IMR-90 (cell line): Measurements from ENCODE around the gene PFAS. TPM values are rescaled to one million over a fixed set of nuclear protein-coding genes. Genes with fewer than 3 reads are reported as not detected.

Source experiments
- ATAC-seq: fragments of 200-7000 bp; cut with Tn5 transposase; 2 replicates; pipeline ENCODE4 v1.9.1; 2020; ENCODE audit warnings: low read depth, mild to moderate bottlenecking, moderate library complexity
- BruUV-seq: library from RNA; stranded (reverse); fragments of 400-500 nt; replicated peaks from 2 replicates; lab custom pipeline; 2021; lab: Mats Ljungman, UMichigan
- CTCF ChIA-PET: fragments of 300-600 bp; formaldehyde crosslinking; extraction: SDS; loops from one replicate; lab custom pipeline; 2021; ENCODE audit warnings: antibody characterized with exemption; lab: Yijun Ruan, JAX
- POLR2A ChIA-PET: fragments of 300-600 bp; sonication (Branson Sonifier 250); formaldehyde crosslinking; loops from one replicate; lab custom pipeline; 2022; ENCODE audit warnings: antibody characterized with exemption; ENCODE audit not compliant: unreplicated experiment; lab: Charles Lee
- DNase-seq: peaks from one replicate; pipeline ENCODE4 v3.0.0; 2013
- H2AFZ ChIP-seq: replicated peaks from 2 replicates; pipeline ENCODE3; 2013; ENCODE audit warnings: low read length, mild to moderate bottlenecking; ENCODE audit not compliant: poor library complexity
- H2AK5ac ChIP-seq: 2 replicates; pipeline ENCODE4 v1.6.1; 2013; ENCODE audit warnings: low read depth, low read length, inconsistent platforms
- H2AK9ac ChIP-seq: replicated peaks from 2 replicates; pipeline ENCODE3; 2013; ENCODE audit warnings: mild to moderate bottlenecking, low read depth, low read length, moderate library complexity; ENCODE audit not compliant: poor library complexity
- H2BK120ac ChIP-seq: 2 replicates; pipeline ENCODE4 v1.6.1; 2013; ENCODE audit warnings: low read depth, low read length, inconsistent platforms
- H2BK15ac ChIP-seq: 3 replicates; pipeline ENCODE4 v1.6.1; 2013; ENCODE audit warnings: low read depth, low read length, inconsistent platforms
- H2BK20ac ChIP-seq: 2 replicates; pipeline ENCODE4 v1.6.1; 2013; ENCODE audit warnings: low read depth, mild to moderate bottlenecking, inconsistent platforms, low read length, moderate library complexity
- H2BK5ac ChIP-seq: 2 replicates; pipeline ENCODE4 v1.6.1; 2013; ENCODE audit warnings: mild to moderate bottlenecking, low read depth, low read length, inconsistent platforms; ENCODE audit not compliant: poor library complexity, severe bottlenecking
- H3K14ac ChIP-seq: replicated peaks from 2 replicates; pipeline ENCODE4 v1.6.1; 2013; ENCODE audit warnings: low read depth, low read length, inconsistent platforms
- H3K18ac ChIP-seq: 2 replicates; pipeline ENCODE4 v1.6.1; 2013; ENCODE audit warnings: low read depth, low read length, control low read depth
- H3K23ac ChIP-seq: 2 replicates; pipeline ENCODE4 v1.6.1; 2013; ENCODE audit warnings: low read depth, low read length, inconsistent platforms
- H3K27ac ChIP-seq: 2 replicates; pipeline ENCODE4 v1.5.1; 2013; ENCODE audit warnings: mild to moderate bottlenecking, control low read depth, low read length; ENCODE audit not compliant: insufficient read depth
- H3K27me3 ChIP-seq: 2 replicates; pipeline ENCODE4 v1.6.1; 2013; ENCODE audit warnings: low read length; ENCODE audit not compliant: control insufficient read depth, insufficient read depth
- H3K36me3 ChIP-seq: 2 replicates; pipeline ENCODE4 v1.6.1; 2013; ENCODE audit warnings: low read length, mixed read lengths; ENCODE audit not compliant: control insufficient read depth, insufficient read depth
- H3K4ac ChIP-seq: 2 replicates; pipeline ENCODE4 v1.6.1; 2013; ENCODE audit warnings: low read depth, low read length, inconsistent platforms
- H3K4me1 ChIP-seq: 2 replicates; pipeline ENCODE4 v1.6.1; 2013; ENCODE audit warnings: low read length, mixed read lengths; ENCODE audit not compliant: control insufficient read depth, insufficient read depth
- H3K4me2 ChIP-seq: 2 replicates; pipeline ENCODE4 v1.6.1; 2013; ENCODE audit warnings: low read depth, mild to moderate bottlenecking, control low read depth, low read length, moderate library complexity
- H3K4me3 ChIP-seq: 2 replicates; pipeline ENCODE4 v1.5.1; 2013; ENCODE audit warnings: low read depth, mild to moderate bottlenecking, control low read depth, low read length, moderate library complexity; ENCODE audit not compliant: insufficient read depth
- H3K56ac ChIP-seq: 2 replicates; pipeline ENCODE4 v1.6.1; 2013; ENCODE audit warnings: low read length, inconsistent platforms; ENCODE audit not compliant: insufficient read depth; ENCODE audit errors: extremely low read depth
- H3K79me1 ChIP-seq, 2 experiments: 2 replicates each; pipeline ENCODE4 v1.6.1; 2013; ENCODE audit warnings: low read length in 2 of 2, inconsistent platforms in 1 of 2, low read depth in 1 of 2
- H3K9ac ChIP-seq: 2 replicates; pipeline ENCODE4 v1.6.1; 2013; ENCODE audit warnings: low read depth, low read length, control low read depth
- H3K9me1 ChIP-seq: 2 replicates; pipeline ENCODE4 v1.6.1; 2013; ENCODE audit warnings: low read length, inconsistent platforms; ENCODE audit not compliant: insufficient read depth
- H3K9me3 ChIP-seq: 2 replicates; pipeline ENCODE4 v1.6.1; 2013; ENCODE audit warnings: low read length; ENCODE audit not compliant: control insufficient read depth, insufficient read depth
- H4K20me1 ChIP-seq: 2 replicates; pipeline ENCODE4 v1.6.1; 2013; ENCODE audit warnings: low read length, inconsistent platforms; ENCODE audit not compliant: insufficient read depth
- H4K5ac ChIP-seq: 2 replicates; pipeline ENCODE4 v1.6.1; 2013; ENCODE audit warnings: mild to moderate bottlenecking, low read depth, low read length, control low read depth
- H4K8ac ChIP-seq, 2 experiments: 2 replicates each; pipeline ENCODE4 v1.6.1; 2013; ENCODE audit warnings: low read depth in 2 of 2, low read length in 2 of 2, control low read depth in 1 of 2, inconsistent platforms in 1 of 2
- H4K91ac ChIP-seq: 2 replicates; pipeline ENCODE4 v1.6.1; 2013; ENCODE audit warnings: low read depth, low read length, inconsistent platforms; ENCODE audit not compliant: insufficient read depth
- BHLHE40 ChIP-seq: fragments of 150-350 bp; IDR thresholded peaks from 2 replicates; pipeline ENCODE4 v1.6.1; 2016; ENCODE audit warnings: mild to moderate bottlenecking, low read depth, low read length
- CEBPB ChIP-seq: IDR thresholded peaks from 2 replicates; pipeline ENCODE4 v1.6.1; 2012; ENCODE audit warnings: low read depth, low read length, improper control_type of control experiment
- FOS ChIP-seq: fragments of 150-350 bp; IDR thresholded peaks from 2 replicates; pipeline ENCODE4 v1.6.1; 2016; ENCODE audit warnings: low read depth, low read length
- MAZ ChIP-seq: IDR thresholded peaks from 2 replicates; pipeline ENCODE4 v1.6.1; 2012; ENCODE audit warnings: low read depth, mild to moderate bottlenecking, low read length, improper control_type of control experiment, moderate library complexity, borderline replicate concordance
- MXI1 ChIP-seq: IDR thresholded peaks from 2 replicates; pipeline ENCODE4 v1.6.1; 2012; ENCODE audit warnings: low read depth, mild to moderate bottlenecking, low read length, moderate library complexity, borderline replicate concordance
- NFE2L2 ChIP-seq: fragments of 150-350 bp; IDR thresholded peaks from 2 replicates; pipeline ENCODE4 v1.6.1; 2016; ENCODE audit warnings: low read depth, mild to moderate bottlenecking, low read length
- POLR2A ChIP-seq: IDR thresholded peaks from 2 replicates; pipeline ENCODE4 v1.6.1; 2012; ENCODE audit warnings: mild to moderate bottlenecking, low read depth, low read length
- RAD21 ChIP-seq: IDR thresholded peaks from 2 replicates; pipeline ENCODE4 v1.6.1; 2012; ENCODE audit warnings: low read length, improper control_type of control experiment
- RFX5 ChIP-seq: IDR thresholded peaks from 2 replicates; pipeline ENCODE4 v1.8.0; 2012; ENCODE audit warnings: low read depth, mild to moderate bottlenecking, low read length, moderate library complexity
- SMC3 ChIP-seq: fragments of 150-350 bp; IDR thresholded peaks from 2 replicates; pipeline ENCODE4 v1.6.1; 2016; ENCODE audit warnings: low read depth, mild to moderate bottlenecking, antibody characterized with exemption, low read length, moderate library complexity
- WGBS, 2 experiments: methylation state at CpG; one replicate each; pipeline versions ENCODE4 v1.1.5 to v1.1.7; 2013; ENCODE audit warnings: missing lambda C conversion rate in 2 of 2; ENCODE audit not compliant: insufficient read length in 1 of 2; ENCODE audit errors: extremely low coverage in 2 of 2; 5-methylcytosine and 5-hydroxymethylcytosine counted together
- dilution Hi-C: fragments of 300-500 bp; cut with HindIII; formaldehyde crosslinking; loops from one replicate; pipeline ENCODE4 v1.14.3; 2018; ENCODE audit warnings: low sequenced_read_pairs; ENCODE audit not compliant: unreplicated experiment
- in situ Hi-C: fragments of 300-500 bp; cut with MboI; formaldehyde crosslinking; loops from 3 replicates; pipeline ENCODE4 v1.14.3; 2019; ENCODE audit warnings: low sequenced_read_pairs, inconsistent platforms, mixed read lengths
- intact Hi-C: fragments of 100-400 bp; cut with micrococcal nuclease; formaldehyde crosslinking; loops from 2 replicates; pipeline ENCODE4 v1.10.0; 2022
- polyA plus RNA-seq, 3 experiments: library from polyadenylated mRNA; depleted of rRNA; stranded (reverse); fragments of >200 nt; gene quantifications; 2 replicates each; pipeline ENCODE4 v1.2.3, GENCODE V29; 2012; ENCODE audit warnings: low replicate concordance in 1 of 3
- total RNA-seq: library from RNA; depleted of rRNA; stranded (reverse); fragments of >200 nt; gene quantifications from 2 replicates; pipeline ENCODE4 v1.2.3, GENCODE V29; 2012
- TF ChIP-seq, protein P1 (sequence below): conservative IDR thresholded peaks from 2 replicates; pipeline ENCODE4 v1.5.1; 2012; ENCODE audit warnings: mild to moderate bottlenecking, low read depth, low read length, improper control_type of control experiment

The PFAS gene
- total and polyA plus RNA-seq, 2 of the 4 experiments (the other 2 are of a cell fraction) = 20.7 to 26.2 TPM

GRCh38 chr17:8294814-8295316, 45.8 kb downstream of the PFAS start (continued):
- TF ChIP-seq MXI1 = no peak

- dilution Hi-C loops (no loop called here), intact Hi-C loops (loop anchor here (1.0 to 5.0 kb wide), 4 partner anchors 74 to 239 kb away; no protein-coding TSS in a partner anchor)
- no TSS peak for BruUV-seq
These were observed 51.1 kb downstream of the PFAS start for GRCh38 chr17:8300226-8300625.

More at GRCh38 chr17:8300226-8300625, 51.1 kb downstream of the PFAS start:
- no peak overlapping the region for H3K14ac ChIP-seq
- H4K20me1 ChIP-seq = no peaks in the 10 kb centered on the region; the same call in 1 of the 2 replicates
- no peak overlapping the region for H3K18ac ChIP-seq
- peaks cover 0 to 3% of the 10 kb centered on the region in 2 experiments; a peak in 1 of 4 replicates for H3K79me1 ChIP-seq
- no peak overlapping the region for H2BK20ac ChIP-seq
- H3K9ac ChIP-seq = no peak overlapping the region
- no peak overlapping the region for H2BK5ac ChIP-seq
- no peaks in the 10 kb centered on the region for H3K4me1 ChIP-seq
- DNase-seq (no peak), ATAC-seq (no peak; the same call in 1 of the 2 replicates)
- H2AK9ac ChIP-seq = peak overlapping the region; percentile 53
- peak overlapping the region; percentile 77 for H2AFZ ChIP-seq
- H4K8ac ChIP-seq = no peak overlapping the region
- no peak overlapping the region for H3K4ac ChIP-seq
- no peak overlapping the region for H4K5ac ChIP-seq
- H4K91ac ChIP-seq = no peak overlapping the region
- no peaks in the 10 kb centered on the region for H3K36me3 ChIP-seq
- H3K27ac ChIP-seq = no peak overlapping the region
- no peaks in the 10 kb centered on the region; the same call in 1 of the 2 replicates for H3K27me3 ChIP-seq
- no peak overlapping the region for H3K23ac ChIP-seq
- H2BK120ac ChIP-seq = no peak overlapping the region
- H3K4me3 ChIP-seq = no peak overlapping the region
- H2BK15ac ChIP-seq = no peak overlapping the region
- in situ Hi-C loops = loop anchor here (25.0 kb wide), 1 partner anchor 213 kb away; the partner anchor contains the start of gene ALOX12B
- H2AK5ac ChIP-seq = no peak overlapping the region
- no peak for TF ChIP-seq MAZ
- no peak for TF ChIP-seq FOS
- TF ChIP-seq CEBPB = no peak
- TF ChIP-seq MXI1 = no peak
- TF ChIP-seq RFX5 = no peak
- TF ChIP-seq POLR2A = no peak
- no peak for TF ChIP-seq SMC3
- TF ChIP-seq NFE2L2 = no peak
- TF ChIP-seq, protein P1, sequence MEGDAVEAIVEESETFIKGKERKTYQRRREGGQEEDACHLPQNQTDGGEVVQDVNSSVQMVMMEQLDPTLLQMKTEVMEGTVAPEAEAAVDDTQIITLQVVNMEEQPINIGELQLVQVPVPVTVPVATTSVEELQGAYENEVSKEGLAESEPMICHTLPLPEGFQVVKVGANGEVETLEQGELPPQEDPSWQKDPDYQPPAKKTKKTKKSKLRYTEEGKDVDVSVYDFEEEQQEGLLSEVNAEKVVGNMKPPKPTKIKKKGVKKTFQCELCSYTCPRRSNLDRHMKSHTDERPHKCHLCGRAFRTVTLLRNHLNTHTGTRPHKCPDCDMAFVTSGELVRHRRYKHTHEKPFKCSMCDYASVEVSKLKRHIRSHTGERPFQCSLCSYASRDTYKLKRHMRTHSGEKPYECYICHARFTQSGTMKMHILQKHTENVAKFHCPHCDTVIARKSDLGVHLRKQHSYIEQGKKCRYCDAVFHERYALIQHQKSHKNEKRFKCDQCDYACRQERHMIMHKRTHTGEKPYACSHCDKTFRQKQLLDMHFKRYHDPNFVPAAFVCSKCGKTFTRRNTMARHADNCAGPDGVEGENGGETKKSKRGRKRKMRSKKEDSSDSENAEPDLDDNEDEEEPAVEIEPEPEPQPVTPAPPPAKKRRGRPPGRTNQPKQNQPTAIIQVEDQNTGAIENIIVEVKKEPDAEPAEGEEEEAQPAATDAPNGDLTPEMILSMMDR = no peak
- TF ChIP-seq RAD21 = no peak
- no peak for TF ChIP-seq BHLHE40
- no peak overlapping the region for H3K4me2 ChIP-seq
- no peak overlapping the region for H3K56ac ChIP-seq
- no peaks in the 10 kb centered on the region for H3K9me3 ChIP-seq
- H3K9me1 ChIP-seq = no peaks in the 10 kb centered on the region
- CTCF ChIA-PET = interaction anchor here (1.0 kb wide), 1 partner anchor 61 kb away, joined by 3 read pairs; no protein-coding TSS in a partner anchor
- POLR2A ChIA-PET = no interaction called here
- WGBS, 2 experiments = no CpG with 5 or more reads among the region's 3 CpGs
